ENCODE data around the gene NFAT5. TPM values are rescaled to one million over a fixed set of nuclear protein-coding genes. Genes with fewer than 3 reads are reported as not detected.
"Not testable (repeated sequence)": the region's sequence is repeated elsewhere in the genome, so short reads cannot be mapped to it uniquely, and the experiment has no call there.

NFAT5 gene
- total and polyA plus RNA-seq, 7 donors: 1.2 to 57.1 (median 39.4) TPM

- H3K4me1 ChIP-seq: peaks cover 0 to 26% (median 17%) of the 10 kb centered on the region in 4 donors
- 1% methylated on average over 31 of the region's 31 CpGs for WGBS, 2 donors
- TF ChIP-seq POLR2AphosphoS5 (IDR thresholded peaks at IDR 0.05): peak; percentile 63 to 79 (median 68)
- TF ChIP-seq EP300 (IDR thresholded peaks at IDR 0.05): no peak
- TF ChIP-seq POLR2A (IDR thresholded peaks at IDR 0.05): peak in 1 of 2 donors; percentile 70
- no peaks in the 10 kb centered on the region for H3K36me3 ChIP-seq
- no peaks in the 10 kb centered on the region for H3K9me3 ChIP-seq
- peak within 1 kb of the TSS; percentile 41 to 59 (median 48) for H3K4me3 ChIP-seq
- DNase-seq: peak; percentile 97
- H3K27ac ChIP-seq: peak within 1 kb of the TSS; percentile 76 to 93 (median 82)
- no peaks in the 10 kb centered on the region for H3K27me3 ChIP-seq
- intact Hi-C loops (cut with DNase I): no loop called here
Observed at GRCh38 chr16:69726313-69727060, 160.7 kb downstream of the NFAT5 start, which contains the start of gene NQO1. NQO1 (minus strand) TSS chr16:69726560; CDS start chr16:69726439, 121 bp downstream.

DNA sequence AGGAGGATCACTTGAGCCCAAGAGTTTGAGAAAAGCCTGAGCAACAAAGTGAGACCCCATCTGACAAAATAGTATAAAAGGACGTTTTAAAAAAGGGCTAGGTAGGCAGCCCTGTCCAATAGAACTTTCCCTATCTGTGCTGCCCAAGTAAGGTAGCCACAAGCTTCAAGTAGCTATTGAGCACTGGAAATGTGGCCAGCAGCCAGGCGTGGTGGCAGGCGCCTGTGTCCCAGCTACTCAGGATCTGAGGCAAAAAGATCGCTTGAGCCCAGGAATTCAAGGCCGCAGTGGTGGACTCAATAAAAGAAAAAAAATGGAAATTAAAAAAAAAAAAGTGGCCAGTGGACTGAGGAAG lies 162.1 kb downstream of the NFAT5 start:
- DNase-seq: no peak
- Histone ChIP-seq H3K9me3 (no peaks in the 10 kb centered on the region), H3K36me3 (no peaks in the 10 kb centered on the region), H3K27ac (peak overlapping the region in 3 of 4 donors; percentile 79 to 93 (median 84)), H3K4me1 (peaks cover 0 to 26% (median 17%) of the 10 kb centered on the region in 4 donors), H3K27me3 (no peaks in the 10 kb centered on the region), H3K4me3 (no peak overlapping the region)
- intact Hi-C loops (cut with DNase I): no loop called here
- no peak for TF ChIP-seq EP300 (IDR thresholded peaks at IDR 0.05)
- TF ChIP-seq, protein P1, sequence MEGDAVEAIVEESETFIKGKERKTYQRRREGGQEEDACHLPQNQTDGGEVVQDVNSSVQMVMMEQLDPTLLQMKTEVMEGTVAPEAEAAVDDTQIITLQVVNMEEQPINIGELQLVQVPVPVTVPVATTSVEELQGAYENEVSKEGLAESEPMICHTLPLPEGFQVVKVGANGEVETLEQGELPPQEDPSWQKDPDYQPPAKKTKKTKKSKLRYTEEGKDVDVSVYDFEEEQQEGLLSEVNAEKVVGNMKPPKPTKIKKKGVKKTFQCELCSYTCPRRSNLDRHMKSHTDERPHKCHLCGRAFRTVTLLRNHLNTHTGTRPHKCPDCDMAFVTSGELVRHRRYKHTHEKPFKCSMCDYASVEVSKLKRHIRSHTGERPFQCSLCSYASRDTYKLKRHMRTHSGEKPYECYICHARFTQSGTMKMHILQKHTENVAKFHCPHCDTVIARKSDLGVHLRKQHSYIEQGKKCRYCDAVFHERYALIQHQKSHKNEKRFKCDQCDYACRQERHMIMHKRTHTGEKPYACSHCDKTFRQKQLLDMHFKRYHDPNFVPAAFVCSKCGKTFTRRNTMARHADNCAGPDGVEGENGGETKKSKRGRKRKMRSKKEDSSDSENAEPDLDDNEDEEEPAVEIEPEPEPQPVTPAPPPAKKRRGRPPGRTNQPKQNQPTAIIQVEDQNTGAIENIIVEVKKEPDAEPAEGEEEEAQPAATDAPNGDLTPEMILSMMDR (IDR thresholded peaks at IDR 0.05): no peak
- WGBS, 2 donors: 93 to 94% methylated on average over 5 of the region's 5 CpGs

- 90 to 93% methylated on average over 4 of the region's 4 CpGs for WGBS, 2 donors
- H3K4me1 ChIP-seq: peaks cover 0 to 26% (median 17%) of the 10 kb centered on the region in 4 donors
- DNase-seq; H3K27ac ChIP-seq; H3K36me3 ChIP-seq; H3K27me3 ChIP-seq; H3K4me3 ChIP-seq; H3K9me3 ChIP-seq; intact Hi-C loops (cut with DNase I): not testable (repeated sequence)
Observed at GRCh38 chr16:69729030-69729429, 163.3 kb downstream of the NFAT5 start.

GRCh38 chr16:69731280-69731679 lies 165.5 kb downstream of the NFAT5 start:
- H3K4me3 ChIP-seq; H3K9me3 ChIP-seq; H3K27ac ChIP-seq; intact Hi-C loops (cut with DNase I); DNase-seq; H3K36me3 ChIP-seq; H3K27me3 ChIP-seq: not testable (repeated sequence)
- peaks cover 0 to 21% (median 14%) of the 10 kb centered on the region in 4 donors for H3K4me1 ChIP-seq
- WGBS, 2 donors: 78 to 90% methylated on average over 5 of the region's 5 CpGs

GRCh38 chr16:69732101-69732500 lies 166.3 kb downstream of the NFAT5 start:
- Histone ChIP-seq H3K36me3 (no peaks in the 10 kb centered on the region), H3K27ac (no peak overlapping the region), H3K4me1 (peaks cover 0 to 15% (median 9%) of the 10 kb centered on the region in 4 donors), H3K27me3 (no peaks in the 10 kb centered on the region), H3K9me3 (no peaks in the 10 kb centered on the region), H3K4me3 (no peak overlapping the region)
- intact Hi-C loops (cut with DNase I): no loop called here
- WGBS, 2 donors: 47 to 83% methylated on average over 6 of the region's 6 CpGs
- no peak for TF ChIP-seq EP300 (IDR thresholded peaks at IDR 0.05)
- TF ChIP-seq, protein P1 (IDR thresholded peaks at IDR 0.05): no peak
- no peak for TF ChIP-seq POLR2A (IDR thresholded peaks at IDR 0.05)
- TF ChIP-seq POLR2AphosphoS5 (IDR thresholded peaks at IDR 0.05): no peak
- no peak for DNase-seq

DNA sequence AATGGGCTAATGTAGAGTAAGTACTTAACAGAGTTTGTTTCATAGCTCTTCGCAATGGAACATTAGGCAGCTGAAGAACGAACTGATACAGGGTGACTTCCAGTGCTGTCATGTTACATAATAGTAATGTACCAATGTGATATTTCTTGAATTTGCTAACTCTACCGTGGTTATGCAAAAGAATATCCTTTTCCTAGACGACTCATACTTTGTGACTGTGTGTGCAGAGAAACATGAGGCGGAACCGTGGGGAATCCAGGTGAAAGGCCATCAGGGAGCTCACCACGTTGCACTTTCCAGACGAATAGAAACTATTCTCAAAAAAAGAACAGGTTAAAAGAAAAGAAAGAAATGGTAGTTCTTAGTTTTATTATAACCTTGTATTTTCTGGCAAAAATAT lies 175.8 kb downstream of the NFAT5 start:
- H3K27me3 ChIP-seq: no peaks in the 10 kb centered on the region
- H3K4me3 ChIP-seq: no peak overlapping the region
- no peaks in the 10 kb centered on the region for H3K9me3 ChIP-seq
- peaks cover 19 to 70% (median 49%) of the 10 kb centered on the region in 4 donors for H3K36me3 ChIP-seq
- intact Hi-C loops (cut with DNase I): loop anchor here (10.0 kb wide), 1 partner anchor 1003 kb away; no protein-coding TSS in a partner anchor
- 39 to 71% methylated on average over 8 of the region's 8 CpGs for WGBS, 2 donors
- H3K4me1 ChIP-seq: peaks cover 0 to 8% (median 0%) of the 10 kb centered on the region in 4 donors
- peak overlapping the region in 2 of 4 donors; percentile 34 to 47 for H3K27ac ChIP-seq
- no peak for TF ChIP-seq POLR2A (IDR thresholded peaks at IDR 0.05)
- no peak for TF ChIP-seq POLR2AphosphoS5 (IDR thresholded peaks at IDR 0.05)
- no peak for TF ChIP-seq EP300 (IDR thresholded peaks at IDR 0.05)
- TF ChIP-seq, protein P1 (IDR thresholded peaks at IDR 0.05): no peak
- no peak for DNase-seq
